Gastroesophageal sphincter (tissue), 4 donors: ENCODE results near the gene OTOL1. TPM values are rescaled to one million over a fixed set of nuclear protein-coding genes. Genes with fewer than 3 reads are reported as not detected.

Experiments
- ATAC-seq: fragments of 150-250 bp; one replicate; pipeline ENCODE4 v1.9.1; 2016; ENCODE audit warnings: mild to moderate bottlenecking, moderate library complexity
- H3K27ac ChIP-seq, 4 donors: fragments of 200-600 bp; sonication (generic) in 3 of 4; 1 replicate in 3 of 4; 2 replicates in 1 of 4; pipeline ENCODE4 v1.5.1; 2016 to 2019
- H3K27me3 ChIP-seq: fragments of 200-600 bp; sonication (generic); one replicate; pipeline ENCODE4 v1.5.1; 2019
- H3K36me3 ChIP-seq, 2 donors: fragments of 200-600 bp; sonication (generic); one replicate each; pipeline ENCODE4 v1.5.1; 2019; ENCODE audit warnings: control low read depth in 1 of 2
- H3K4me1 ChIP-seq, 3 donors: fragments of 200-600 bp; sonication (generic); 1 replicate in 2 of 3; 2 replicates in 1 of 3; pipeline ENCODE4 v1.5.1; 2016 to 2019; ENCODE audit warnings: control low read depth in 2 of 3
- H3K4me3 ChIP-seq, 2 donors: fragments of 200-600 bp; sonication (generic); one replicate each; pipeline ENCODE4 v1.5.1; 2019; ENCODE audit warnings: mild to moderate bottlenecking in 1 of 2, moderate library complexity in 1 of 2
- H3K9me3 ChIP-seq, 3 donors: fragments of 200-600 bp; sonication (generic); one replicate each; pipeline ENCODE4 v1.5.1; 2017 to 2019; ENCODE audit warnings: control low read depth in 2 of 3
- CTCF ChIP-seq, 4 experiments: fragments of 200-600 bp in 2 of 4; fragments of 450-650 bp in 2 of 4; sonication (generic) in 1 of 4; IDR thresholded peaks; one replicate each; pipeline ENCODE4 v1.5.1; 2017 to 2019; ENCODE audit warnings: antibody characterized with exemption in 4 of 4, mild to moderate bottlenecking in 2 of 4, moderate library complexity in 2 of 4
- EP300 ChIP-seq: sonication (generic); formaldehyde crosslinking; IDR thresholded peaks from one replicate; pipeline ENCODE4 v1.6.1; 2017; ENCODE audit warnings: antibody characterized with exemption, mild to moderate bottlenecking
- POLR2A ChIP-seq, 2 donors: fragments of 450-650 bp; IDR thresholded peaks; one replicate each; pipeline ENCODE4 v1.6.1; 2017; ENCODE audit warnings: antibody characterized with exemption in 2 of 2, mild to moderate bottlenecking in 2 of 2, moderate library complexity in 1 of 2
- POLR2AphosphoS5 ChIP-seq: sonication (generic); formaldehyde crosslinking; IDR thresholded peaks from one replicate; pipeline ENCODE4 v1.6.1; 2017; ENCODE audit warnings: antibody characterized with exemption
- WGBS, 2 donors: methylation state at CpG; one replicate each; pipeline ENCODE4 v1.1.5; 2018; ENCODE audit warnings: low coverage in 1 of 2; 5-methylcytosine and 5-hydroxymethylcytosine counted together
- total RNA-seq, 4 donors: library from RNA; depleted of rRNA; stranded (reverse); fragments of >200 nt; gene quantifications; one replicate each; pipeline ENCODE4 v1.1.0, GENCODE V29; 2016

OTOL1 gene
- total RNA-seq, 4 donors from 2014 or later = not detected

- Histone ChIP-seq H3K27me3 (no peaks in the 10 kb centered on the region), H3K9me3 (no peaks in the 10 kb centered on the region), H3K27ac (no peak overlapping the region), H3K36me3 (no peaks in the 10 kb centered on the region), H3K4me3 (no peak overlapping the region), H3K4me1 (no peaks in the 10 kb centered on the region)
- no peak for ATAC-seq
- WGBS, 2 donors = 75 to 92% methylated on average over 1 of the region's 1 CpG
- no peak for TF ChIP-seq POLR2AphosphoS5
- no peak for TF ChIP-seq POLR2A (IDR thresholded peaks at IDR 0.05)
- no peak for TF ChIP-seq EP300
- TF ChIP-seq CTCF (IDR thresholded peaks at IDR 0.05) = no peak
Observed at GRCh38 chr3:161549261-161549660, 52.7 kb downstream of the OTOL1 start.

GRCh38 chr3:161550491-161551195, 54.0 kb downstream of the OTOL1 start:
- Histone ChIP-seq H3K4me1 (no peaks in the 10 kb centered on the region), H3K4me3 (no peak overlapping the region), H3K36me3 (no peaks in the 10 kb centered on the region), H3K27me3 (no peaks in the 10 kb centered on the region), H3K27ac (no peak overlapping the region), H3K9me3 (no peaks in the 10 kb centered on the region)
- ATAC-seq = no peak
- TF ChIP-seq EP300 (no peak), POLR2A (IDR thresholded peaks at IDR 0.05) (no peak), POLR2AphosphoS5 (no peak), CTCF (IDR thresholded peaks at IDR 0.05) (no peak)
- WGBS, 2 donors = 87 to 89% methylated on average over 5 to 6 of the region's 6 CpGs

- H3K36me3 ChIP-seq = no peaks in the 10 kb centered on the region
- no peak for ATAC-seq
- no peaks in the 10 kb centered on the region for H3K4me1 ChIP-seq
- H3K27ac ChIP-seq = no peak overlapping the region
- H3K27me3 ChIP-seq = no peaks in the 10 kb centered on the region
- H3K4me3 ChIP-seq = no peak overlapping the region
- WGBS, 2 donors = 83 to 85% methylated on average over 1 of the region's 1 CpG
- H3K9me3 ChIP-seq = no peaks in the 10 kb centered on the region
- TF ChIP-seq POLR2AphosphoS5 = no peak
- TF ChIP-seq EP300 = no peak
- TF ChIP-seq CTCF (IDR thresholded peaks at IDR 0.05) = no peak
- TF ChIP-seq POLR2A (IDR thresholded peaks at IDR 0.05) = no peak
Observed at GRCh38 chr3:161551697-161552096, 55.1 kb downstream of the OTOL1 start.

GRCh38 chr3:161552984-161553560, 56.5 kb downstream of the OTOL1 start:
- no peaks in the 10 kb centered on the region for H3K36me3 ChIP-seq
- 77 to 84% methylated on average over 2 to 4 of the region's 6 CpGs for WGBS, 2 donors

More at GRCh38 chr3:161552984-161553560, 56.5 kb downstream of the OTOL1 start:
- TF ChIP-seq EP300 = no peak
- TF ChIP-seq CTCF (IDR thresholded peaks at IDR 0.05) = no peak
- no peak for TF ChIP-seq POLR2A (IDR thresholded peaks at IDR 0.05)
- TF ChIP-seq POLR2AphosphoS5 = no peak
- Histone ChIP-seq H3K27ac (no peak overlapping the region), H3K27me3 (no peaks in the 10 kb centered on the region), H3K4me1 (no peaks in the 10 kb centered on the region), H3K9me3 (no peaks in the 10 kb centered on the region), H3K4me3 (no peak overlapping the region)
- ATAC-seq = no peak

Other genes with a start within 250 kb of the OTOL1 start
- gene SPTSSB, start 125.3 kb upstream of the OTOL1 start, total RNA-seq = under 1 TPM in 2 of 4 donors, not detected in 2; 0.39 to 0.74 TPM